OCI-LY1 (cell line): ENCODE results near the gene BCL11A.

ENCODE experiments used
- H2AFZ ChIP-seq: fragments of 200-600 bp; sonication (generic), shearing (Covaris generic); 2 replicates; pipeline ENCODE4 v1.6.0; 2014; ENCODE audit warnings: antibody characterized with exemption, mild to moderate bottlenecking, low read length
- H3F3A ChIP-seq: fragments of 200-600 bp; sonication (generic), shearing (Covaris generic); 2 replicates; pipeline ENCODE4 v1.6.0; 2014; ENCODE audit warnings: mild to moderate bottlenecking, antibody characterized with exemption, low read length, moderate library complexity; ENCODE audit not compliant: insufficient read depth
- H3K27ac ChIP-seq: fragments of 200-600 bp; sonication (generic); 2 replicates; pipeline ENCODE4 v1.5.1; 2014; ENCODE audit warnings: low read length, mixed run types, mild to moderate bottlenecking, low read depth; ENCODE audit not compliant: poor library complexity, severe bottlenecking
- H3K27me3 ChIP-seq: fragments of 200-600 bp; sonication (generic); 2 replicates; pipeline ENCODE4 v1.6.0; 2014; ENCODE audit warnings: antibody characterized with exemption, mild to moderate bottlenecking, low read length, moderate library complexity; ENCODE audit not compliant: insufficient read depth
- H3K36me3 ChIP-seq: fragments of 200-600 bp; sonication (generic); 2 replicates; pipeline ENCODE4 v1.6.1; 2014; ENCODE audit warnings: mild to moderate bottlenecking, antibody characterized with exemption, low read length, moderate library complexity, mixed read lengths; ENCODE audit not compliant: insufficient read depth
- H3K4me1 ChIP-seq: fragments of 200-600 bp; sonication (generic); 2 replicates; pipeline ENCODE4 v1.5.1; 2014; ENCODE audit warnings: mild to moderate bottlenecking, low read length, moderate library complexity; ENCODE audit not compliant: insufficient read depth, severe bottlenecking
- H3K4me2 ChIP-seq: fragments of 200-600 bp; sonication (generic), shearing (Covaris generic); 2 replicates; pipeline ENCODE4 v1.6.1; 2014; ENCODE audit warnings: low read length
- H3K4me3 ChIP-seq: fragments of 200-600 bp; sonication (generic); 2 replicates; pipeline ENCODE4 v1.5.1; 2014; ENCODE audit warnings: low read length, low read depth, mild to moderate bottlenecking, mixed read lengths; ENCODE audit not compliant: poor library complexity, severe bottlenecking
- H3K79me2 ChIP-seq: fragments of 200-600 bp; shearing (Covaris generic); 2 replicates; pipeline ENCODE4 v1.6.1; 2016; ENCODE audit warnings: mixed run types, low read length, mixed read lengths; ENCODE audit not compliant: insufficient read depth
- H3K9ac ChIP-seq: fragments of 200-600 bp; sonication (generic), shearing (Covaris generic); 2 replicates; pipeline ENCODE4 v1.6.1; 2014; ENCODE audit warnings: mild to moderate bottlenecking, low read length, mixed read lengths
- H3K9me2 ChIP-seq: fragments of 200-600 bp; sonication (generic), shearing (Covaris generic); 2 replicates; pipeline ENCODE4 v1.6.1; 2014; ENCODE audit warnings: low read depth, mild to moderate bottlenecking, low read length, mixed read lengths
- H3K9me3 ChIP-seq: fragments of 200-600 bp; shearing (Covaris generic); 2 replicates; pipeline ENCODE4 v1.6.1; 2014; ENCODE audit warnings: low read length, mixed read lengths
- H4K20me1 ChIP-seq: fragments of 200-600 bp; sonication (generic), shearing (Covaris generic); 2 replicates; pipeline ENCODE4 v1.6.0; 2016; ENCODE audit warnings: mild to moderate bottlenecking, low read length; ENCODE audit not compliant: insufficient read depth
- CTCF ChIP-seq: fragments of 200-600 bp; sonication (generic), shearing (Covaris generic); IDR thresholded peaks from 2 replicates; pipeline ENCODE4 v1.5.1; 2017; ENCODE audit warnings: mild to moderate bottlenecking, antibody characterized with exemption, low read length, moderate library complexity, mixed read lengths
- EZH2 ChIP-seq: fragments of 200-600 bp; sonication (generic), shearing (Covaris generic); IDR thresholded peaks from 2 replicates; pipeline ENCODE4 v1.8.0; 2017; ENCODE audit warnings: borderline replicate concordance, mixed run types, mild to moderate bottlenecking, antibody characterized with exemption, low read length, moderate library complexity, mixed read lengths

The BCL11A gene

GRCh38 chr2:60502144-60502543, 51.3 kb downstream of the BCL11A start:
- Histone ChIP-seq H3K27me3 (no peaks in the 10 kb centered on the region), H3K27ac (no peak overlapping the region), H2AFZ (no peak overlapping the region), H3K9me2 (no peaks in the 10 kb centered on the region), H3K4me3 (no peak overlapping the region), H3K4me2 (no peak overlapping the region), H3K9me3 (no peaks in the 10 kb centered on the region), H3F3A (no peaks in the 10 kb centered on the region), H3K9ac (no peak overlapping the region), H3K79me2 (no peaks in the 10 kb centered on the region), H3K4me1 (no peaks in the 10 kb centered on the region), H3K36me3 (no peaks in the 10 kb centered on the region), H4K20me1 (no peaks in the 10 kb centered on the region)
- TF ChIP-seq EZH2 (no peak), CTCF (no peak)

GRCh38 chr2:60500861-60501260, 52.6 kb downstream of the BCL11A start:
- Histone ChIP-seq H3K27ac (no peak overlapping the region), H2AFZ (no peak overlapping the region), H3K4me3 (no peak overlapping the region), H4K20me1 (no peaks in the 10 kb centered on the region), H3F3A (no peaks in the 10 kb centered on the region), H3K79me2 (no peaks in the 10 kb centered on the region), H3K9me3 (no peaks in the 10 kb centered on the region), H3K9ac (no peak overlapping the region), H3K9me2 (no peaks in the 10 kb centered on the region), H3K27me3 (no peaks in the 10 kb centered on the region), H3K4me1 (no peaks in the 10 kb centered on the region), H3K4me2 (no peak overlapping the region), H3K36me3 (no peaks in the 10 kb centered on the region)
- TF ChIP-seq EZH2: no peak
- no peak for TF ChIP-seq CTCF

- Histone ChIP-seq H3K27me3 (no peaks in the 10 kb centered on the region), H3K4me3 (no peak overlapping the region), H3K9ac (no peak overlapping the region), H3K4me1 (no peaks in the 10 kb centered on the region), H2AFZ (no peak overlapping the region), H3K9me3 (no peaks in the 10 kb centered on the region), H3K9me2 (no peaks in the 10 kb centered on the region), H3K4me2 (no peak overlapping the region), H3K79me2 (no peaks in the 10 kb centered on the region), H4K20me1 (no peaks in the 10 kb centered on the region), H3K27ac (no peak overlapping the region), H3F3A (no peaks in the 10 kb centered on the region), H3K36me3 (no peaks in the 10 kb centered on the region)
- TF ChIP-seq CTCF: no peak
- TF ChIP-seq EZH2: no peak
Measured at GRCh38 chr2:60499651-60500265, 53.7 kb downstream of the BCL11A start.
